GM23248 (cell line): ENCODE measurements around the gene ADM2. TPM values are rescaled to one million over a fixed set of nuclear protein-coding genes. Genes with fewer than 3 reads are reported as not detected.

ENCODE experiments used
- DNase-seq: peaks from one replicate; pipeline ENCODE4 v3.0.0-alpha.2; 2015
- H2AFZ ChIP-seq: fragments of 200-600 bp; sonication (generic); 2 replicates; pipeline ENCODE4 v1.6.1; 2016; ENCODE audit warnings: antibody characterized with exemption
- H3F3A ChIP-seq: fragments of 200-600 bp; sonication (generic); 2 replicates; pipeline ENCODE4 v1.6.1; 2016; ENCODE audit warnings: mild to moderate bottlenecking, antibody characterized with exemption, mixed run types; ENCODE audit not compliant: insufficient read depth
- H3K27ac ChIP-seq: fragments of 200-600 bp; sonication (generic); 2 replicates; pipeline ENCODE4 v1.5.1; 2016; ENCODE audit warnings: mild to moderate bottlenecking
- H3K27me3 ChIP-seq: fragments of 200-600 bp; sonication (generic); replicated peaks from 2 replicates; pipeline ENCODE4 v1.6.1; 2016; ENCODE audit warnings: mild to moderate bottlenecking; ENCODE audit not compliant: insufficient read depth
- H3K36me3 ChIP-seq: fragments of 200-600 bp; sonication (generic); 2 replicates; pipeline ENCODE4 v1.6.1; 2016; ENCODE audit warnings: low read depth, mild to moderate bottlenecking
- H3K4me1 ChIP-seq: fragments of 200-600 bp; sonication (generic); 2 replicates; pipeline ENCODE4 v1.6.1; 2016; ENCODE audit warnings: mild to moderate bottlenecking; ENCODE audit not compliant: insufficient read depth
- H3K4me2 ChIP-seq: fragments of 200-600 bp; sonication (generic); one replicate; pipeline ENCODE4 v1.6.1; 2016; ENCODE audit warnings: mild to moderate bottlenecking; ENCODE audit not compliant: unreplicated experiment
- H3K4me3 ChIP-seq: fragments of 200-600 bp; sonication (generic); 2 replicates; pipeline ENCODE4 v1.5.1; 2016; ENCODE audit warnings: mild to moderate bottlenecking
- H3K79me2 ChIP-seq: fragments of 200-600 bp; sonication (generic); 2 replicates; pipeline ENCODE4 v1.6.1; 2016; ENCODE audit warnings: mild to moderate bottlenecking; ENCODE audit not compliant: insufficient read depth
- H3K9ac ChIP-seq: fragments of 200-600 bp; sonication (generic); 2 replicates; pipeline ENCODE4 v1.6.1; 2016; ENCODE audit warnings: mild to moderate bottlenecking
- H3K9me2 ChIP-seq: fragments of 200-600 bp; sonication (generic); 2 replicates; pipeline ENCODE4 v1.6.1; 2016; ENCODE audit warnings: mixed run types, mild to moderate bottlenecking, moderate library complexity; ENCODE audit not compliant: insufficient read depth
- H3K9me3 ChIP-seq: fragments of 200-600 bp; sonication (generic); one replicate; pipeline ENCODE4 v1.6.1; 2017; ENCODE audit warnings: low read depth
- H4K20me1 ChIP-seq: fragments of 200-600 bp; sonication (generic); 2 replicates; pipeline ENCODE4 v1.6.0; 2016; ENCODE audit not compliant: insufficient read depth
- EZH2 ChIP-seq: fragments of 200-600 bp; sonication (generic); IDR thresholded peaks from 2 replicates; pipeline ENCODE4 v1.6.1; 2018; ENCODE audit warnings: antibody characterized with exemption, mild to moderate bottlenecking; ENCODE audit not compliant: insufficient read depth, poor library complexity, severe bottlenecking
- EZH2phosphoT487 ChIP-seq: fragments of 200-600 bp; sonication (generic); IDR thresholded peaks from 2 replicates; pipeline ENCODE4 v1.6.1; 2018; ENCODE audit warnings: antibody characterized with exemption, moderate library complexity, mild to moderate bottlenecking, low read depth; ENCODE audit not compliant: insufficient read depth
- WGBS, 2 experiments: methylation state at CpG; one replicate each; pipeline ENCODE4 v1.1.6; 2015 to 2017; ENCODE audit warnings: low lambda C conversion rate in 2 of 2, low coverage in 1 of 2; ENCODE audit errors: missing lambda C conversion rate in 2 of 2; 5-methylcytosine and 5-hydroxymethylcytosine counted together
- in situ Hi-C: fragments of 300-500 bp; cut with MboI; formaldehyde crosslinking; loops from 2 replicates; pipeline ENCODE4 v1.15.0; 2020
- polyA plus RNA-seq: library from polyadenylated mRNA; unstranded; fragments of >200 nt; fragmentation: Nextera tagmentation; extraction: Ambion mirVana; gene quantifications from 2 replicates; pipeline ENCODE4 v1.2.1, GENCODE V29; 2016
- total RNA-seq: library from RNA; depleted of rRNA; stranded (reverse); fragments of >200 nt; shearing (Covaris generic); gene quantifications from 2 replicates; pipeline ENCODE4 v1.2.3, GENCODE V29; 2014

ADM2 gene
- total and polyA plus RNA-seq, 2 experiments from 2014 or later = 11.6 to 15.2 TPM

GRCh38 chr22:50520826-50521453, 39.6 kb downstream of the ADM2 start:
- no peaks in the 10 kb centered on the region for H3K9me2 ChIP-seq
- TF ChIP-seq EZH2phosphoT487 (no peak), EZH2 (no peak)
- WGBS, 2 experiments = 92% methylated on average over 12 to 13 of the region's 13 CpGs
- no peak overlapping the region for H3K4me2 ChIP-seq
- peaks cover 45% of the 10 kb centered on the region for H3K79me2 ChIP-seq
- H3K27ac ChIP-seq = no peak overlapping the region
- H4K20me1 ChIP-seq = no peaks in the 10 kb centered on the region
- H3K36me3 ChIP-seq = 0 out of 2 replicates have a peak, but pooled peaks cover 6% of the 10 kb centered on the region
- no peaks in the 10 kb centered on the region for H3K4me1 ChIP-seq
- no peak overlapping the region for H3K4me3 ChIP-seq
- in situ Hi-C loops = no loop called here
- DNase-seq = no peak
- H2AFZ ChIP-seq = no peak overlapping the region
- H3K27me3 ChIP-seq = no peaks in the 10 kb centered on the region
- H3K9me3 ChIP-seq = no peaks in the 10 kb centered on the region
- no peak overlapping the region for H3K9ac ChIP-seq
- H3F3A ChIP-seq = no peaks in the 10 kb centered on the region

GRCh38 chr22:50521710-50522109, 40.4 kb downstream of the ADM2 start:
- H2AFZ ChIP-seq = no peak overlapping the region
- DNase-seq = no peak
- no peaks in the 10 kb centered on the region for H3K4me1 ChIP-seq
- H3F3A ChIP-seq = no peaks in the 10 kb centered on the region
- H3K4me3 ChIP-seq = no peak overlapping the region
- H3K4me2 ChIP-seq = no peak overlapping the region
- 0 out of 2 replicates have a peak, but pooled peaks cover 6% of the 10 kb centered on the region for H3K36me3 ChIP-seq
- TF ChIP-seq EZH2 (no peak), EZH2phosphoT487 (no peak)
- no peaks in the 10 kb centered on the region for H3K27me3 ChIP-seq
- H3K79me2 ChIP-seq = peaks cover 38% of the 10 kb centered on the region
- H3K9me2 ChIP-seq = no peaks in the 10 kb centered on the region
- no peak overlapping the region for H3K9ac ChIP-seq
- in situ Hi-C loops = no loop called here
- H3K27ac ChIP-seq = no peak overlapping the region
- 85 to 92% methylated on average over 10 of the region's 10 CpGs for WGBS, 2 experiments
- H3K9me3 ChIP-seq = no peaks in the 10 kb centered on the region
- no peaks in the 10 kb centered on the region for H4K20me1 ChIP-seq

GRCh38 chr22:50522208-50522805, 41.0 kb downstream of the ADM2 start:
- Histone ChIP-seq H2AFZ (no peak overlapping the region), H3K4me2 (no peak overlapping the region), H3F3A (0 out of 2 replicates have a peak, but pooled peaks cover 1% of the 10 kb centered on the region), H3K27ac (no peak overlapping the region), H3K79me2 (peaks cover 34% of the 10 kb centered on the region), H3K4me3 (no peak overlapping the region), H3K27me3 (no peaks in the 10 kb centered on the region), H4K20me1 (no peaks in the 10 kb centered on the region), H3K9ac (no peak overlapping the region), H3K36me3 (0 out of 2 replicates have a peak, but pooled peaks cover 6% of the 10 kb centered on the region), H3K9me3 (no peaks in the 10 kb centered on the region), H3K9me2 (no peaks in the 10 kb centered on the region), H3K4me1 (no peaks in the 10 kb centered on the region)
- DNase-seq = no peak
- WGBS, 2 experiments = 87 to 93% methylated on average over 11 to 15 of the region's 15 CpGs
- in situ Hi-C loops = no loop called here
- TF ChIP-seq EZH2 (no peak), EZH2phosphoT487 (no peak)

- in situ Hi-C loops = no loop called here
- Histone ChIP-seq H3K9me2 (no peaks in the 10 kb centered on the region), H3K27ac (no peak overlapping the region), H3K4me3 (no peak overlapping the region), H3K9ac (no peak overlapping the region), H3K9me3 (no peaks in the 10 kb centered on the region), H3K27me3 (no peaks in the 10 kb centered on the region), H3K4me2 (no peak overlapping the region), H3K4me1 (no peaks in the 10 kb centered on the region), H3K79me2 (peaks cover 34% of the 10 kb centered on the region), H3K36me3 (0 out of 2 replicates have a peak, but pooled peaks cover 6% of the 10 kb centered on the region), H4K20me1 (no peaks in the 10 kb centered on the region), H3F3A (peaks cover 4% of the 10 kb centered on the region; the same call in 1 of the 2 replicates), H2AFZ (no peak overlapping the region)
- 88 to 90% methylated on average over 22 of the region's 22 CpGs for WGBS, 2 experiments
- no peak for DNase-seq
- TF ChIP-seq EZH2 (no peak), EZH2phosphoT487 (no peak)
These were observed 41.6 kb downstream of the ADM2 start for GRCh38 chr22:50522806-50523438.
